K562 (cell line): ENCODE results near the gene YJEFN3. TPM values are rescaled to one million over a fixed set of nuclear protein-coding genes. Genes with fewer than 3 reads are reported as not detected.

Source experiments
- ATAC-seq: fragments of 200-7000 bp; cut with Tn5 transposase; 3 replicates; pipeline ENCODE4 v1.9.1; 2020; ENCODE audit warnings: moderate library complexity
- BruUV-seq: library from RNA; stranded (reverse); fragments of 400-500 nt; replicated peaks from 2 replicates; lab custom pipeline; 2021; lab: Mats Ljungman, UMichigan
- CTCF ChIA-PET: fragments of 300-600 bp; formaldehyde crosslinking; extraction: SDS; loops from one replicate; lab custom pipeline; 2021; ENCODE audit warnings: low intra/inter-chr PET ratio; lab: Yijun Ruan, JAX
- POLR2A ChIA-PET: fragments of 300-600, 350-650 bp; sonication (Branson Sonifier 250); formaldehyde crosslinking; extraction: SDS; loops from one replicate; lab custom pipeline; 2021; ENCODE audit warnings: antibody characterized with exemption, inconsistent platforms; lab: Yijun Ruan, JAX
- DNase-seq, 4 experiments: peaks; one replicate each; pipeline versions ENCODE4 v3.0.0 to v3.0.0-alpha.2; 2011 to 2018; ENCODE audit warnings: low spot score in 3 of 4, mixed read lengths in 3 of 4; ENCODE audit errors: extremely low read depth in 1 of 4
- FAIRE-seq: peaks from 2 replicates; lab custom pipeline; 2011; peaks lifted over from hg19 to GRCh38; lab: Jason Lieb, UNC
- H2AFZ ChIP-seq: 2 replicates; pipeline ENCODE4 v1.6.0; 2011; ENCODE audit warnings: low read depth, low read length, control low read depth, inconsistent platforms
- H3K27ac ChIP-seq: fragments of 200-600 bp; 3 replicates; pipeline ENCODE4 v1.8.0; 2011; ENCODE audit warnings: low read depth, mild to moderate bottlenecking, control low read depth, inconsistent platforms, low read length, moderate library complexity, mixed read lengths; ENCODE audit errors: extremely low read depth
- H3K27me3 ChIP-seq, 2 experiments: fragments of 300-600 bp in 1 of 2; 2 replicates in 1 of 2; 3 replicates in 1 of 2; pipeline versions ENCODE4 v1.6.0 to v1.8.0; 2011; ENCODE audit warnings: inconsistent platforms in 2 of 2, low read length in 2 of 2, mild to moderate bottlenecking in 1 of 2, mixed read lengths in 1 of 2, moderate library complexity in 1 of 2; ENCODE audit not compliant: control insufficient read depth in 2 of 2, insufficient read depth in 2 of 2
- H3K36me3 ChIP-seq: fragments of 300-600 bp; 3 replicates; pipeline ENCODE4 v1.8.0; 2011; ENCODE audit warnings: mild to moderate bottlenecking, low read length, inconsistent platforms; ENCODE audit not compliant: control insufficient read depth, insufficient read depth
- H3K4me1 ChIP-seq, 2 experiments: fragments of 200-600 bp in 1 of 2; replicated peaks in 1 of 2; 2 replicates in 1 of 2; 3 replicates in 1 of 2; pipeline versions ENCODE4 v1.5.1 to v1.8.0; 2011; ENCODE audit warnings: inconsistent platforms in 2 of 2, low read length in 2 of 2, mild to moderate bottlenecking in 1 of 2, mixed read lengths in 1 of 2, moderate library complexity in 1 of 2; ENCODE audit not compliant: control insufficient read depth in 2 of 2, insufficient read depth in 2 of 2
- H3K4me2 ChIP-seq: 2 replicates; pipeline ENCODE4 v1.6.1; 2011; ENCODE audit warnings: low read length, control low read depth, inconsistent platforms, mixed read lengths; ENCODE audit not compliant: insufficient read depth
- H3K4me3 ChIP-seq: fragments of 200-600 bp; sonication (generic), shearing (Covaris generic); 2 replicates; pipeline ENCODE4 v1.5.1; 2016; ENCODE audit warnings: control low read depth, inconsistent platforms
- H3K79me2 ChIP-seq: fragments of 200-600 bp; 3 replicates; pipeline ENCODE4 v1.8.0; 2011; ENCODE audit warnings: low read length, inconsistent platforms; ENCODE audit not compliant: control insufficient read depth, insufficient read depth
- H3K9ac ChIP-seq, 2 experiments: 2 replicates each; pipeline versions ENCODE4 v1.6.0 to v1.6.1; 2011; ENCODE audit warnings: low read depth in 2 of 2, low read length in 2 of 2, control low read depth in 1 of 2, inconsistent platforms in 1 of 2, mild to moderate bottlenecking in 1 of 2, mixed read lengths in 1 of 2; ENCODE audit not compliant: insufficient read depth in 1 of 2
- H3K9me1 ChIP-seq: one replicate; pipeline ENCODE4 v1.6.0; 2011; ENCODE audit warnings: inconsistent platforms, mild to moderate bottlenecking, low read length, moderate library complexity; ENCODE audit not compliant: control insufficient read depth, insufficient read depth
- H3K9me3 ChIP-seq: replicated peaks from 2 replicates; pipeline ENCODE4 v1.5.1; 2011; ENCODE audit warnings: low read depth, low read length, inconsistent platforms; ENCODE audit not compliant: control insufficient read depth, insufficient read depth
- H4K20me1 ChIP-seq: replicated peaks from 2 replicates; pipeline ENCODE4 v1.6.1; 2011; ENCODE audit warnings: low read length, inconsistent platforms, mixed read lengths; ENCODE audit not compliant: control insufficient read depth, insufficient read depth
- CBX1 ChIP-seq: sonication (generic); IDR thresholded peaks from 2 replicates; pipeline ENCODE4 v1.6.1; 2016; ENCODE audit warnings: antibody characterized with exemption, low read depth, mild to moderate bottlenecking
- ELK1 ChIP-seq: sonication (generic); formaldehyde crosslinking; IDR thresholded peaks from 2 replicates; pipeline ENCODE4 v1.8.1; 2022; ENCODE audit warnings: missing genetic modification reagents
- HDAC1 ChIP-seq, 2 experiments: fragments of 450-650 bp; IDR thresholded peaks; 2 replicates each; pipeline ENCODE4 v1.6.1; 2016 to 2017; ENCODE audit warnings: inconsistent platforms in 1 of 2, mild to moderate bottlenecking in 1 of 2, moderate library complexity in 1 of 2
- HDAC6 ChIP-seq: IDR thresholded peaks from 2 replicates; pipeline ENCODE4 v1.6.1; 2012; ENCODE audit warnings: low read depth, mild to moderate bottlenecking, control low read depth, inconsistent platforms, low read length, moderate library complexity
- LARP7 ChIP-seq: fragments of 450-650 bp; IDR thresholded peaks from 2 replicates; pipeline ENCODE4 v1.6.1; 2016
- MECOM ChIP-seq: fragments of 250-450 bp; sonication (Bioruptor Pico); IDR thresholded peaks from 2 replicates; pipeline ENCODE4 v1.8.0; 2022; ENCODE audit warnings: inconsistent platforms
- NCOA4 ChIP-seq: fragments of 450-650 bp; IDR thresholded peaks from 2 replicates; pipeline ENCODE4 v1.6.1; 2018; ENCODE audit warnings: mild to moderate bottlenecking; ENCODE audit not compliant: partially characterized antibody
- NFE2L1 ChIP-seq: fragments of 450-650 bp; IDR thresholded peaks from 2 replicates; pipeline ENCODE4 v1.6.1; 2016; ENCODE audit warnings: missing genetic modification characterization, low read depth, mild to moderate bottlenecking, missing compliant biosample characterization, moderate library complexity, borderline replicate concordance
- PHB2 ChIP-seq: fragments of 450-650 bp; IDR thresholded peaks from 2 replicates; pipeline ENCODE4 v1.6.1; 2017; ENCODE audit warnings: low read depth
- PREB ChIP-seq: sonication (generic); formaldehyde crosslinking; IDR thresholded peaks from 2 replicates; pipeline ENCODE4 v1.8.1; 2023; ENCODE audit warnings: mild to moderate bottlenecking, missing genetic modification reagents
- RUNX1 ChIP-seq: sonication (generic); IDR thresholded peaks from 2 replicates; pipeline ENCODE4 v1.6.1; 2016; ENCODE audit warnings: antibody characterized with exemption, low read depth
- TARDBP ChIP-seq: fragments of 450-650 bp; IDR thresholded peaks from 2 replicates; pipeline ENCODE4 v1.6.1; 2016
- TFE3 ChIP-seq: fragments of 450-650 bp; formaldehyde crosslinking; IDR thresholded peaks from 2 replicates; pipeline ENCODE4 v1.4.0; 2020; ENCODE audit warnings: mild to moderate bottlenecking, mixed read lengths
- ZEB2 ChIP-seq: fragments of 450-650 bp; IDR thresholded peaks from 2 replicates; pipeline ENCODE4 v1.6.1; 2016
- ZNF384 ChIP-seq: IDR thresholded peaks from 2 replicates; pipeline ENCODE4 v1.6.1; 2012; ENCODE audit warnings: low read depth, low read length, improper control_type of control experiment
- ZNF639 ChIP-seq, 2 experiments: fragments of 200-800 bp in 1 of 2; sonication (Bioruptor generic) in 1 of 2; sonication (generic) in 1 of 2; formaldehyde crosslinking in 1 of 2; IDR thresholded peaks in 1 of 2; conservative IDR thresholded peaks in 1 of 2; 2 replicates each; pipeline versions ENCODE4 v1.5.0 to v1.6.1; 2016 to 2020; ENCODE audit warnings: missing compliant biosample characterization in 1 of 2, missing genetic modification characterization in 1 of 2, missing genetic modification reagents in 1 of 2
- ZNF75A ChIP-seq: fragments of 450-650 bp; formaldehyde crosslinking; IDR thresholded peaks from 2 replicates; pipeline ENCODE4 v1.4.0; 2020; ENCODE audit warnings: mild to moderate bottlenecking
- ZNF77 ChIP-seq: fragments of 250-450 bp; sonication (Bioruptor Pico); IDR thresholded peaks from 2 replicates; pipeline ENCODE4 v1.5.0; 2020
- WGBS: fragments of 100-300 bp; shearing (Covaris generic); methylation state at CpG from one replicate; pipeline ENCODE4 v1.1.6; 2016; ENCODE audit warnings: low coverage, mixed read lengths; ENCODE audit not compliant: insufficient coverage; ENCODE audit errors: missing lambda C conversion rate; 5-methylcytosine and 5-hydroxymethylcytosine counted together
- in situ Hi-C: fragments of 300-500 bp; cut with MboI; formaldehyde crosslinking; loops from 4 replicates; pipeline ENCODE4 v1.15.0; 2018; ENCODE audit warnings: inconsistent platforms, mixed read lengths
- intact Hi-C: fragments of 100-400 bp; cut with micrococcal nuclease; formaldehyde crosslinking; loops from 2 replicates; pipeline ENCODE4 v1.14.2; 2022
- polyA plus RNA-seq, 8 experiments: library from polyadenylated mRNA; depleted of rRNA in 4 of 8; stranded (reverse) in 5 of 8; unstranded in 3 of 8; fragments of >200 nt; fragmentation: Nextera tagmentation in 2 of 8; fragmentation: Illumina TruSeq in 1 of 8; extraction: Ambion mirVana in 2 of 8; extraction: Trizol in 1 of 8; gene quantifications; 2 replicates each; pipeline versions ENCODE4 v1.2.1 to v1.2.3, GENCODE V29; 2011 to 2014; ENCODE audit warnings: inconsistent platforms in 1 of 8, missing spikeins in 1 of 8
- total RNA-seq, 7 experiments: library from RNA; depleted of rRNA in 6 of 7; stranded (reverse); fragments of >200 nt in 6 of 7; fragmentation: Illumina TruSeq in 2 of 7; extraction: Trizol in 2 of 7; gene quantifications; 2 replicates each; pipeline versions ENCODE4 v1.2.1 to v1.2.3, GENCODE V29; 2011 to 2021; ENCODE audit warnings: low replicate concordance in 1 of 7

YJEFN3 gene
- total and polyA plus RNA-seq, 9 of the 15 experiments (the other 6 are each of a cell fraction or from before 2014, with no cell fraction given): 0.04 to 5.8 (median 1.3) TPM; not detected in 1

- Histone ChIP-seq H3K9me1 (peaks cover 4% of the 10 kb centered on the region), H4K20me1 (peaks cover 26% of the 10 kb centered on the region), H3K9ac (peak overlapping the region; percentile 66 to 83; a peak in 3 of 4 replicates), H3K27ac (peak overlapping the region; percentile 90), H3K79me2 (peaks cover 79% of the 10 kb centered on the region), H3K4me1 (peaks cover 38 to 57% of the 10 kb centered on the region in 2 experiments), H3K4me3 (no peak overlapping the region), H3K4me2 (no peak overlapping the region), H3K36me3 (peaks cover 73% of the 10 kb centered on the region), H3K9me3 (no peaks in the 10 kb centered on the region), H2AFZ (no peak overlapping the region), H3K27me3 (no peaks in the 10 kb centered on the region)
- in situ Hi-C loops (loop anchor here (5.0 kb wide), 1 partner anchor 123 kb away; no protein-coding TSS in a partner anchor), intact Hi-C loops (no loop called here)
- ChIA-PET POLR2A (interaction anchor here (0.6 to 1.1 kb wide), 5 partner anchors 25 to 158 kb away, joined by 3 to 8 read pairs (median 3); partner anchors contain the start of gene TSSK6), CTCF (interaction anchor here (0.6 to 2.7 kb wide), 9 partner anchors 89 to 351 kb away, joined by 3 to 18 read pairs (median 4); no protein-coding TSS in a partner anchor)
- peak; percentile 66 to 84 (median 73) for DNase-seq
- peak; percentile 92 for FAIRE-seq
- BruUV-seq: no TSS peak
- 34% methylated on average over 19 of the region's 20 CpGs for WGBS
- ATAC-seq: peak; percentile 44
- TF ChIP-seq ELK1 (no peak), ZNF384 (peak; percentile 70), MECOM (no peak), TFE3 (CRISPR knock-in tag) (no peak), HDAC1 (IDR thresholded peaks at IDR 0.05) (no peak), NFE2L1 (tag) (no peak), LARP7 (no peak), ZNF77 (no peak), ZEB2 (no peak), ZNF75A (CRISPR knock-in tag) (no peak), ZNF639 (CRISPR knock-in tag; conservative IDR thresholded peaks at IDR 0.05 in 1 of 2, IDR thresholded peaks at IDR 0.05 in 1 of 2) (no peak), HDAC6 (no peak), PREB (no peak), PHB2 (no peak), TARDBP (no peak), RUNX1 (no peak), NCOA4 (no peak), CBX1 (no peak)
Observed at GRCh38 chr19:19490214-19490968, 38.3 kb upstream of the YJEFN3 start.
